Osteocyte (in vitro differentiated cells): ENCODE results near the gene STXBP3. TPM values are rescaled to one million over a fixed set of nuclear protein-coding genes. Genes with fewer than 3 reads are reported as not detected.

Source experiments
- DNase-seq: peaks from one replicate; pipeline ENCODE4 v3.0.0; 2021; ENCODE audit warnings: mixed read lengths; ENCODE audit not compliant: unreplicated experiment; ENCODE audit errors: extremely low spot score
- H3K27ac Mint-ChIP-seq: one replicate; pipeline ENCODE4 v1.8.0; 2021; ENCODE audit warnings: mild to moderate bottlenecking, mixed read lengths; ENCODE audit not compliant: unreplicated experiment
- H3K27me3 Mint-ChIP-seq: one replicate; pipeline ENCODE4 v1.8.0; 2021; ENCODE audit warnings: mixed read lengths; ENCODE audit not compliant: unreplicated experiment
- H3K36me3 Mint-ChIP-seq: one replicate; pipeline ENCODE4 v1.8.0; 2021; ENCODE audit warnings: mixed read lengths; ENCODE audit not compliant: unreplicated experiment
- H3K4me1 Mint-ChIP-seq: one replicate; pipeline ENCODE4 v1.8.0; 2021; ENCODE audit warnings: mixed read lengths; ENCODE audit not compliant: unreplicated experiment
- H3K4me3 Mint-ChIP-seq: one replicate; pipeline ENCODE4 v1.8.0; 2021; ENCODE audit warnings: mild to moderate bottlenecking, moderate library complexity, mixed read lengths; ENCODE audit not compliant: unreplicated experiment
- H3K9me3 Mint-ChIP-seq: one replicate; pipeline ENCODE4 v1.8.0; 2021; ENCODE audit warnings: mixed read lengths; ENCODE audit not compliant: unreplicated experiment
- total RNA-seq: library from RNA; stranded (reverse); gene quantifications from 2 replicates; pipeline ENCODE4 v1.2.1, GENCODE V29; 2021
- TF ChIP-seq, protein P1 (sequence below): fragments of 200-600 bp; sonication (generic); IDR thresholded peaks from 2 replicates; pipeline ENCODE4 v1.5.0; 2021; ENCODE audit warnings: antibody characterized with exemption, mild to moderate bottlenecking, moderate library complexity

STXBP3 gene
- total RNA-seq, 1 donor from 2014 or later = 54.7 TPM

DNA sequence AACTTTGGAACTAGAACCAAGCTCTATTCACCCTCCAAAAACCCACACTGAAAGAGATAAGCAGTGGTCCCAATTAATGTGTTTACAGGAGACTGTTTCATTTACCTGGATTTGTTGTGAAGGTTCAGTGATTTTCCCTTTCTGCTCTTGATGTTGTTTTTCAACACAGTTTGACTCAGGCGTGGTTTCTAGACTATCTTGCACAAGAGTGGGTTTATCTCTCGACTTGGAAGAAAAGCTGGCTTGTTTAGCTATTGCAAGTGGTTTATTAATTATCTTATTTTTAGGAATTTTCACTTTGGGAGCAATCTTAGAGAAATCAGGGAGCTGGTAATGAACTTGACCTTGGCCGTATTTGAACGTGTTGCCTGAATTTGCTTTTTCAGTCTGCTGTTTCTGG is 105.1 kb downstream of the STXBP3 start:
- TF ChIP-seq, protein P1, sequence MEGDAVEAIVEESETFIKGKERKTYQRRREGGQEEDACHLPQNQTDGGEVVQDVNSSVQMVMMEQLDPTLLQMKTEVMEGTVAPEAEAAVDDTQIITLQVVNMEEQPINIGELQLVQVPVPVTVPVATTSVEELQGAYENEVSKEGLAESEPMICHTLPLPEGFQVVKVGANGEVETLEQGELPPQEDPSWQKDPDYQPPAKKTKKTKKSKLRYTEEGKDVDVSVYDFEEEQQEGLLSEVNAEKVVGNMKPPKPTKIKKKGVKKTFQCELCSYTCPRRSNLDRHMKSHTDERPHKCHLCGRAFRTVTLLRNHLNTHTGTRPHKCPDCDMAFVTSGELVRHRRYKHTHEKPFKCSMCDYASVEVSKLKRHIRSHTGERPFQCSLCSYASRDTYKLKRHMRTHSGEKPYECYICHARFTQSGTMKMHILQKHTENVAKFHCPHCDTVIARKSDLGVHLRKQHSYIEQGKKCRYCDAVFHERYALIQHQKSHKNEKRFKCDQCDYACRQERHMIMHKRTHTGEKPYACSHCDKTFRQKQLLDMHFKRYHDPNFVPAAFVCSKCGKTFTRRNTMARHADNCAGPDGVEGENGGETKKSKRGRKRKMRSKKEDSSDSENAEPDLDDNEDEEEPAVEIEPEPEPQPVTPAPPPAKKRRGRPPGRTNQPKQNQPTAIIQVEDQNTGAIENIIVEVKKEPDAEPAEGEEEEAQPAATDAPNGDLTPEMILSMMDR = no peak

DNA sequence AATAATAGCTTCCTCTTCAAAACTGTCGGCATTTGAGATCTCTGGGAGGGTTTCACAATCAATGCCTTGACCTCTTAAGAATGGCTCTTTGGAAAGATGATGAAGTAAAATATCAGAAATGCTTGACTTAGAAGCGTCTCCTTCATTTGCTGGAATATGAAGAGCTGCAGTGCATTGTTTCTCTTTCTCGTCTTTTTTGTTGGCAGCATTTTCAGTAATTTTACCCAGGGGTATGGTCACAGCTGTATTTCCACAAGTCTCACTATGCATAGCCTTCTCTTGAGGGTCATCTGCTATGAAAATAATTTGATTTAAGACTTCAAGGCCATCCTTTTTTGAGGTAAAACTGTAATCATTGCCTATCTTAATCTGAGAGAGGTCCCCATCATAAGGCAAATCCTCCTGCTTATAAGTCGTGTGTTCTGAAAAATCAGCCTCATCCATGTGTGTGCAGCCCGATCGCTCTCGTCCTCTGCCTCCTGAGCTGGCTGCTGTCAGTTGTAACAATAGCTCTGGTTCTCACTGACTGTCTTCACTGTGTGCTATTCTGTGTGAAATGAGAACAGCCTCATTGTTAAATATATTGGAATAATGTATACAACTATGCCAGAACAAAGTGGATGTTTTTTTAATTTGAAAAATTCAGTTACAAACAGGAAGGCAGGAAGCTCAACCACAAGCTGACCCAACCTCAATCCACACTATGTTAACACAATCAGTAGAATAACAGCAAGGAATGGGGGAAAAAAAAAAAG is 105.9 kb downstream of the STXBP3 start:
- Mint-ChIP-seq H3K36me3 (peaks cover 2% of the 10 kb centered on the region), H3K4me3 (no peak overlapping the region), H3K27me3 (peaks cover 3% of the 10 kb centered on the region), H3K27ac (peak overlapping the region; percentile 86), H3K9me3 (no peaks in the 10 kb centered on the region), H3K4me1 (peaks cover 28% of the 10 kb centered on the region)
- DNase-seq = no peak
- TF ChIP-seq, protein P1 = no peak

More for the DNA sequence above, 105.1 kb downstream of the STXBP3 start:
- Mint-ChIP-seq H3K4me3 (no peak overlapping the region), H3K27me3 (peaks cover 2% of the 10 kb centered on the region), H3K9me3 (no peaks in the 10 kb centered on the region), H3K36me3 (peaks cover 1% of the 10 kb centered on the region), H3K4me1 (peaks cover 28% of the 10 kb centered on the region), H3K27ac (peak overlapping the region; percentile 86)
- no peak for DNase-seq

DNA sequence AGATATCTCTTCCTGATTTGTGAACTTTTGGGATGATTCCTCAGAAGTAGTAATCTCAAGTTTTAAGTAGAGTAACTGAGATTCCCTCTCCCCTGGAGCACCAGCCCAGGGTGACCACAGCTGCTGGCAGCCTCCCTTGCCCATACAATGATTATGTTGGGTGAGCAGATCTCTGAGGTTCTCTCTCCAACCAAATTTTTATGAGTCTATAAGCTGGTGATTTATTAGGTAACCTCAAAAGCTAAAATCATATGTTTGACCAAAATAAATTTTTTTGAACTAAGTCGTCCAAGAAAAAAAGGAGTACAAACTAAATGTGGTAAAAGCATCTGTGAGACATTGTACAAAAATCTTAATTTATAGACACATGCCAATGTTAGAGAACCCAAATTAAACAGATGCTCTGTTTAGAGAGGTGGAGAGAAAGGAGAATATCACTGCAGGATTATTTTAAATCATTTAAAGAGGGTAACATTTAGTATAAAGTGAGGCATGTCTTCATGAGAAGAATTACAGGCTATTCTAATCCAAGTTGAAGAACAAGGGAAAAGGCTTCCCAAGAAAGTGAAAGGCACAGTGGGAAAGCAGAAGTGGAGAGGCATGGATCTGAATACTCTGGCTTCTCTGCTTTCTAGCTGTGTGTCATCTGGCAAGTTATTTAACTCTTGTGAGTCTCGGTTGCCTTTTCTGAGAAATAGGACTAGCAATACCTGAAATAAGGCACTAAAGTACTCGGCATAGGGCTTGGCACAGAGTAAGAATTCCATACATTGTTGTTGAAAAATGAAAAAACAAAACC is 107.9 kb downstream of the STXBP3 start:
- peaks cover 3% of the 10 kb centered on the region for H3K27me3 Mint-ChIP-seq

DNA sequence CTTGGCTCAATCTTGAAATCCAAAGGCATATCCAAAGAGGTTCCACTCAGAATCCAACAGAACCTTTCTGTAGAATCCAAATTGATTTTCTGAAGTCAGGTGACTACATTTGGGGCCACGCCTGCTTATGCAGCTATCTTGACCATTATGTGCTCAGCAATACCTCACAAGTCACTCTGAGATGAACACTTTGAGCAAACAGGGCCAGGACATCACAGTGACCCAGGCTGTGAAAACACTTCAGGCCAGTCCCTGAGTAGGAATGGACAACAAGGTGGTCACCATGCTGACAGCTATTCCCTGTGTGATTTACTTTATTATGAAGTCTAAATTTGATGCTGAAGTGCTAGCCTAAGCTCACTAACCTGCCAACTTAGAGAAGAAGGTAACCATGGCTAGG is 110.5 kb downstream of the STXBP3 start, which contains the start of gene AKNAD1:
AKNAD1 (minus strand) TSS at position 101 of the 400 bp plus-strand sequence. CDS start 4,430 bp downstream, outside the sequence.
- H3K9me3 Mint-ChIP-seq = no peaks in the 10 kb centered on the region
- H3K36me3 Mint-ChIP-seq = peaks cover 2% of the 10 kb centered on the region
- no peak within 1 kb of the TSS for H3K27ac Mint-ChIP-seq
- peaks cover 3% of the 10 kb centered on the region for H3K27me3 Mint-ChIP-seq
- DNase-seq = no peak
- H3K4me1 Mint-ChIP-seq = peaks cover 19% of the 10 kb centered on the region
- TF ChIP-seq, protein P1 = no peak
- no peak within 1 kb of the TSS for H3K4me3 Mint-ChIP-seq

More for the DNA sequence above, 107.9 kb downstream of the STXBP3 start:
- TF ChIP-seq, protein P1 = no peak
- no peak overlapping the region for H3K4me3 Mint-ChIP-seq
- peak overlapping the region; percentile 50 for H3K27ac Mint-ChIP-seq
- peaks cover 26% of the 10 kb centered on the region for H3K4me1 Mint-ChIP-seq
- no peaks in the 10 kb centered on the region for H3K9me3 Mint-ChIP-seq
- H3K36me3 Mint-ChIP-seq = peaks cover 2% of the 10 kb centered on the region
- DNase-seq = no peak
